Smooth muscle cell of the brain vasculature (primary cell): ENCODE results near the gene OSBPL8.
"Not testable (repeated sequence)": the region's sequence is repeated elsewhere in the genome, so short reads cannot be mapped to it uniquely, and the experiment has no call there.

ENCODE experiments used
- DNase-seq: peaks from one replicate; pipeline ENCODE4 v3.0.0-alpha.2; 2012; ENCODE audit warnings: low read depth, low spot score

Gene OSBPL8

GRCh38 chr12:76520348-76520747 lies 39.2 kb downstream of the OSBPL8 start:
- DNase-seq, result no peak

- no peak for DNase-seq
These were observed 40.0 kb downstream of the OSBPL8 start for GRCh38 chr12:76519538-76519937.

GRCh38 chr12:76518699-76519098 lies 40.9 kb downstream of the OSBPL8 start:
- DNase-seq, result no peak

GRCh38 chr12:76515271-76515670 lies 44.3 kb downstream of the OSBPL8 start:
- DNase-seq, result no peak

- DNase-seq, result not testable (repeated sequence)
These were observed 48.4 kb downstream of the OSBPL8 start for GRCh38 chr12:76511116-76511716.

- DNase-seq, result no peak
These were observed 51.2 kb downstream of the OSBPL8 start for GRCh38 chr12:76508128-76508980.

- no peak for DNase-seq
These were observed 53.4 kb downstream of the OSBPL8 start for GRCh38 chr12:76506149-76506548.

- DNase-seq, result no peak
These were observed 54.5 kb downstream of the OSBPL8 start for GRCh38 chr12:76505050-76505449.

- DNase-seq, result no peak
These were observed 55.0 kb downstream of the OSBPL8 start for GRCh38 chr12:76504606-76505005.

- no peak for DNase-seq
These were observed 55.6 kb downstream of the OSBPL8 start for GRCh38 chr12:76503957-76504356.

- DNase-seq, result no peak
These were observed 58.2 kb downstream of the OSBPL8 start for GRCh38 chr12:76501390-76501789.

GRCh38 chr12:76499136-76499535 lies 60.4 kb downstream of the OSBPL8 start:
- DNase-seq, result not testable (repeated sequence)

GRCh38 chr12:76495556-76495955 lies 64.0 kb downstream of the OSBPL8 start:
- DNase-seq, result no peak

- DNase-seq, result no peak
These were observed 68.3 kb downstream of the OSBPL8 start for GRCh38 chr12:76491292-76491691.

- no peak for DNase-seq
These were observed 68.8 kb downstream of the OSBPL8 start for GRCh38 chr12:76490763-76491162.

- no peak for DNase-seq
These were observed 69.8 kb downstream of the OSBPL8 start for GRCh38 chr12:76489737-76490136.

GRCh38 chr12:76486011-76486410 lies 73.6 kb downstream of the OSBPL8 start:
- no peak for DNase-seq

- no peak for DNase-seq
These were observed 78.8 kb downstream of the OSBPL8 start for GRCh38 chr12:76480796-76481195.

GRCh38 chr12:76478045-76478444 lies 81.5 kb downstream of the OSBPL8 start:
- DNase-seq, result no peak

GRCh38 chr12:76472862-76473261 lies 86.7 kb downstream of the OSBPL8 start:
- not testable (repeated sequence) for DNase-seq

GRCh38 chr12:76471579-76471978 lies 88.0 kb downstream of the OSBPL8 start:
- DNase-seq, result no peak

GRCh38 chr12:76470028-76470939 lies 89.3 kb downstream of the OSBPL8 start:
- peak; percentile 65 for DNase-seq
